K562 (cell line): ENCODE results near the gene KRTAP20-3. TPM values are rescaled to one million over a fixed set of nuclear protein-coding genes. Genes with fewer than 3 reads are reported as not detected.

ENCODE experiments used
- ATAC-seq: fragments of 200-7000 bp; cut with Tn5 transposase; 3 replicates; pipeline ENCODE4 v1.9.1; 2020; ENCODE audit warnings: moderate library complexity
- BruUV-seq: library from RNA; stranded (reverse); fragments of 400-500 nt; replicated peaks from 2 replicates; lab custom pipeline; 2021; lab: Mats Ljungman, UMichigan
- CTCF ChIA-PET: fragments of 300-600 bp; formaldehyde crosslinking; extraction: SDS; loops from one replicate; lab custom pipeline; 2021; ENCODE audit warnings: low intra/inter-chr PET ratio; lab: Yijun Ruan, JAX
- POLR2A ChIA-PET: fragments of 300-600, 350-650 bp; sonication (Branson Sonifier 250); formaldehyde crosslinking; extraction: SDS; loops from one replicate; lab custom pipeline; 2021; ENCODE audit warnings: antibody characterized with exemption, inconsistent platforms; lab: Yijun Ruan, JAX
- DNase-seq, 4 experiments: peaks; one replicate each; pipeline versions ENCODE4 v3.0.0 to v3.0.0-alpha.2; 2011 to 2018; ENCODE audit warnings: low spot score in 3 of 4, mixed read lengths in 3 of 4; ENCODE audit errors: extremely low read depth in 1 of 4
- FAIRE-seq: peaks from 2 replicates; lab custom pipeline; 2011; peaks lifted over from hg19 to GRCh38; lab: Jason Lieb, UNC
- H2AFZ ChIP-seq: 2 replicates; pipeline ENCODE4 v1.6.0; 2011; ENCODE audit warnings: low read depth, low read length, control low read depth, inconsistent platforms
- H3K27ac ChIP-seq: fragments of 200-600 bp; 3 replicates; pipeline ENCODE4 v1.8.0; 2011; ENCODE audit warnings: low read depth, mild to moderate bottlenecking, control low read depth, inconsistent platforms, low read length, moderate library complexity, mixed read lengths; ENCODE audit errors: extremely low read depth
- H3K27me3 ChIP-seq, 2 experiments: fragments of 300-600 bp in 1 of 2; 2 replicates in 1 of 2; 3 replicates in 1 of 2; pipeline versions ENCODE4 v1.6.0 to v1.8.0; 2011; ENCODE audit warnings: inconsistent platforms in 2 of 2, low read length in 2 of 2, mild to moderate bottlenecking in 1 of 2, mixed read lengths in 1 of 2, moderate library complexity in 1 of 2; ENCODE audit not compliant: control insufficient read depth in 2 of 2, insufficient read depth in 2 of 2
- H3K36me3 ChIP-seq: fragments of 300-600 bp; 3 replicates; pipeline ENCODE4 v1.8.0; 2011; ENCODE audit warnings: mild to moderate bottlenecking, low read length, inconsistent platforms; ENCODE audit not compliant: control insufficient read depth, insufficient read depth
- H3K4me1 ChIP-seq, 2 experiments: fragments of 200-600 bp in 1 of 2; replicated peaks in 1 of 2; 2 replicates in 1 of 2; 3 replicates in 1 of 2; pipeline versions ENCODE4 v1.5.1 to v1.8.0; 2011; ENCODE audit warnings: inconsistent platforms in 2 of 2, low read length in 2 of 2, mild to moderate bottlenecking in 1 of 2, mixed read lengths in 1 of 2, moderate library complexity in 1 of 2; ENCODE audit not compliant: control insufficient read depth in 2 of 2, insufficient read depth in 2 of 2
- H3K4me2 ChIP-seq: 2 replicates; pipeline ENCODE4 v1.6.1; 2011; ENCODE audit warnings: low read length, control low read depth, inconsistent platforms, mixed read lengths; ENCODE audit not compliant: insufficient read depth
- H3K4me3 ChIP-seq: fragments of 200-600 bp; sonication (generic), shearing (Covaris generic); 2 replicates; pipeline ENCODE4 v1.5.1; 2016; ENCODE audit warnings: control low read depth, inconsistent platforms
- H3K79me2 ChIP-seq: fragments of 200-600 bp; 3 replicates; pipeline ENCODE4 v1.8.0; 2011; ENCODE audit warnings: low read length, inconsistent platforms; ENCODE audit not compliant: control insufficient read depth, insufficient read depth
- H3K9ac ChIP-seq, 2 experiments: 2 replicates each; pipeline versions ENCODE4 v1.6.0 to v1.6.1; 2011; ENCODE audit warnings: low read depth in 2 of 2, low read length in 2 of 2, control low read depth in 1 of 2, inconsistent platforms in 1 of 2, mild to moderate bottlenecking in 1 of 2, mixed read lengths in 1 of 2; ENCODE audit not compliant: insufficient read depth in 1 of 2
- H3K9me1 ChIP-seq: one replicate; pipeline ENCODE4 v1.6.0; 2011; ENCODE audit warnings: inconsistent platforms, mild to moderate bottlenecking, low read length, moderate library complexity; ENCODE audit not compliant: control insufficient read depth, insufficient read depth
- H3K9me3 ChIP-seq: replicated peaks from 2 replicates; pipeline ENCODE4 v1.5.1; 2011; ENCODE audit warnings: low read depth, low read length, inconsistent platforms; ENCODE audit not compliant: control insufficient read depth, insufficient read depth
- H4K20me1 ChIP-seq: replicated peaks from 2 replicates; pipeline ENCODE4 v1.6.1; 2011; ENCODE audit warnings: low read length, inconsistent platforms, mixed read lengths; ENCODE audit not compliant: control insufficient read depth, insufficient read depth
- ARID3A ChIP-seq: IDR thresholded peaks from 2 replicates; pipeline ENCODE4 v1.6.1; 2012; ENCODE audit warnings: low read depth, low read length, improper control_type of control experiment, borderline replicate concordance
- CREB1 ChIP-seq, 2 experiments: sonication (generic) in 1 of 2; formaldehyde crosslinking in 1 of 2; IDR thresholded peaks; 2 replicates each; pipeline versions ENCODE4 v1.6.1 to v1.8.0; 2012 to 2022; ENCODE audit warnings: inconsistent platforms in 1 of 2, mild to moderate bottlenecking in 1 of 2, missing genetic modification reagents in 1 of 2, moderate library complexity in 1 of 2
- CSDE1 ChIP-seq, 2 experiments: fragments of 450-650 bp; IDR thresholded peaks; 2 replicates each; pipeline ENCODE4 v1.6.1; 2016; ENCODE audit warnings: mild to moderate bottlenecking in 1 of 2
- ETV6 ChIP-seq, 3 experiments: fragments of 150-350 bp in 1 of 3; sonication (generic) in 1 of 3; formaldehyde crosslinking in 1 of 3; IDR thresholded peaks; 2 replicates each; pipeline versions ENCODE4 v1.6.1 to v1.8.0; 2014 to 2022; ENCODE audit warnings: borderline replicate concordance in 2 of 3, low read depth in 2 of 3, antibody characterized with exemption in 1 of 3, low read length in 1 of 3, mild to moderate bottlenecking in 1 of 3, missing genetic modification reagents in 1 of 3
- FOXP1 ChIP-seq: sonication (generic); formaldehyde crosslinking; IDR thresholded peaks from 2 replicates; pipeline ENCODE4 v1.8.0; 2022; ENCODE audit warnings: mild to moderate bottlenecking, missing genetic modification reagents
- GATA2 ChIP-seq: sonication (generic); formaldehyde crosslinking; IDR thresholded peaks from 2 replicates; pipeline ENCODE4 v1.4.0; 2020; ENCODE audit warnings: mild to moderate bottlenecking, missing genetic modification reagents
- GATAD2A ChIP-seq: fragments of 450-650 bp; IDR thresholded peaks from 2 replicates; pipeline ENCODE4 v1.6.1; 2017
- MCM2 ChIP-seq: fragments of 450-650 bp; IDR thresholded peaks from 2 replicates; pipeline ENCODE4 v1.6.1; 2017; ENCODE audit warnings: low read depth, mild to moderate bottlenecking
- MED1 ChIP-seq: sonication (generic); formaldehyde crosslinking; IDR thresholded peaks from 2 replicates; pipeline ENCODE4 v1.8.1; 2023; ENCODE audit warnings: missing genetic modification reagents, borderline replicate concordance
- PHF20 ChIP-seq: fragments of 450-650 bp; IDR thresholded peaks from 2 replicates; pipeline ENCODE4 v1.6.1; 2018; ENCODE audit not compliant: partially characterized antibody
- SMARCB1 ChIP-seq: IDR thresholded peaks from 2 replicates; pipeline ENCODE4 v1.6.1; 2011; ENCODE audit warnings: improper control_type of control experiment, low read depth; ENCODE audit not compliant: insufficient read length
- TARDBP ChIP-seq: fragments of 450-650 bp; IDR thresholded peaks from 2 replicates; pipeline ENCODE4 v1.6.1; 2016
- TBL1XR1 ChIP-seq, 2 experiments: IDR thresholded peaks; 2 replicates each; pipeline ENCODE4 v1.6.1; 2012; ENCODE audit warnings: improper control_type of control experiment in 2 of 2, low read length in 2 of 2, mild to moderate bottlenecking in 1 of 2
- ZBED1 ChIP-seq: IDR thresholded peaks from 2 replicates; pipeline ENCODE4 v1.6.1; 2014
- ZFP30 ChIP-seq: fragments of 250-450 bp; sonication (Bioruptor Pico); IDR thresholded peaks from 2 replicates; pipeline ENCODE4 v1.8.0; 2022; ENCODE audit warnings: moderate library complexity, mild to moderate bottlenecking, inconsistent platforms, borderline replicate concordance
- ZNF175 ChIP-seq: fragments of 200-800 bp; sonication (Bioruptor generic); IDR thresholded peaks from 2 replicates; pipeline ENCODE4 v1.6.1; 2016; ENCODE audit warnings: low read depth, mild to moderate bottlenecking, missing genetic modification characterization, missing compliant biosample characterization
- ZNF764 ChIP-seq: fragments of 250-450 bp; sonication (Bioruptor Pico); IDR thresholded peaks from 2 replicates; pipeline ENCODE4 v1.4.0; 2020; ENCODE audit warnings: low read depth, mild to moderate bottlenecking, moderate library complexity
- WGBS: fragments of 100-300 bp; shearing (Covaris generic); methylation state at CpG from one replicate; pipeline ENCODE4 v1.1.6; 2016; ENCODE audit warnings: low coverage, mixed read lengths; ENCODE audit not compliant: insufficient coverage; ENCODE audit errors: missing lambda C conversion rate; 5-methylcytosine and 5-hydroxymethylcytosine counted together
- in situ Hi-C: fragments of 300-500 bp; cut with MboI; formaldehyde crosslinking; loops from 4 replicates; pipeline ENCODE4 v1.15.0; 2018; ENCODE audit warnings: inconsistent platforms, mixed read lengths
- intact Hi-C: fragments of 100-400 bp; cut with micrococcal nuclease; formaldehyde crosslinking; loops from 2 replicates; pipeline ENCODE4 v1.14.2; 2022
- polyA plus RNA-seq, 8 experiments: library from polyadenylated mRNA; depleted of rRNA in 4 of 8; stranded (reverse) in 5 of 8; unstranded in 3 of 8; fragments of >200 nt; fragmentation: Nextera tagmentation in 2 of 8; fragmentation: Illumina TruSeq in 1 of 8; extraction: Ambion mirVana in 2 of 8; extraction: Trizol in 1 of 8; gene quantifications; 2 replicates each; pipeline versions ENCODE4 v1.2.1 to v1.2.3, GENCODE V29; 2011 to 2014; ENCODE audit warnings: inconsistent platforms in 1 of 8, missing spikeins in 1 of 8
- total RNA-seq, 7 experiments: library from RNA; depleted of rRNA in 6 of 7; stranded (reverse); fragments of >200 nt in 6 of 7; fragmentation: Illumina TruSeq in 2 of 7; extraction: Trizol in 2 of 7; gene quantifications; 2 replicates each; pipeline versions ENCODE4 v1.2.1 to v1.2.3, GENCODE V29; 2011 to 2021; ENCODE audit warnings: low replicate concordance in 1 of 7
- TF ChIP-seq, protein P1 (sequence below): fragments of 450-650 bp; IDR thresholded peaks from 2 replicates; pipeline ENCODE4 v1.6.1; 2014; ENCODE audit warnings: low read depth, mild to moderate bottlenecking, moderate library complexity, borderline replicate concordance
- TF ChIP-seq, protein P2 (sequence below), 3 experiments: fragments of 200-800 bp in 1 of 3; sonication (Bioruptor generic) in 1 of 3; sonication (generic) in 1 of 3; formaldehyde crosslinking in 1 of 3; IDR thresholded peaks; 2 replicates each; pipeline versions ENCODE4 v1.6.1 to v1.8.0; 2016 to 2022; ENCODE audit warnings: mild to moderate bottlenecking in 2 of 3, missing compliant biosample characterization in 2 of 3, missing genetic modification characterization in 2 of 3, missing genetic modification reagents in 1 of 3

KRTAP20-3 gene
- total and polyA plus RNA-seq, 9 of the 15 experiments (the other 6 are each of a cell fraction or from before 2014, with no cell fraction given) = not detected

GRCh38 chr21:30676737-30677136 lies 34.1 kb downstream of the KRTAP20-3 start (continued):
- TF ChIP-seq CSDE1 (IDR thresholded peaks at IDR 0.05) = no peak
- TF ChIP-seq ETV6 (IDR thresholded peaks at IDR 0.05; ENCODE audit: borderline replicate concordance in 1 of 2, low read depth in 2 of 2, low read length in 1 of 2) = no peak
- no peak for TF ChIP-seq ETV6 (CRISPR knock-in tag; IDR thresholded peaks at IDR 0.05; ENCODE audit: borderline replicate concordance)
- TF ChIP-seq, protein P1, sequence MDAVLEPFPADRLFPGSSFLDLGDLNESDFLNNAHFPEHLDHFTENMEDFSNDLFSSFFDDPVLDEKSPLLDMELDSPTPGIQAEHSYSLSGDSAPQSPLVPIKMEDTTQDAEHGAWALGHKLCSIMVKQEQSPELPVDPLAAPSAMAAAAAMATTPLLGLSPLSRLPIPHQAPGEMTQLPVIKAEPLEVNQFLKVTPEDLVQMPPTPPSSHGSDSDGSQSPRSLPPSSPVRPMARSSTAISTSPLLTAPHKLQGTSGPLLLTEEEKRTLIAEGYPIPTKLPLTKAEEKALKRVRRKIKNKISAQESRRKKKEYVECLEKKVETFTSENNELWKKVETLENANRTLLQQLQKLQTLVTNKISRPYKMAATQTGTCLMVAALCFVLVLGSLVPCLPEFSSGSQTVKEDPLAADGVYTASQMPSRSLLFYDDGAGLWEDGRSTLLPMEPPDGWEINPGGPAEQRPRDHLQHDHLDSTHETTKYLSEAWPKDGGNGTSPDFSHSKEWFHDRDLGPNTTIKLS = no peak
- no peak for TF ChIP-seq SMARCB1
- no peak for TF ChIP-seq ZNF175 (CRISPR knock-in tag)
- TF ChIP-seq ZNF764 (CRISPR knock-in tag) = no peak
- TF ChIP-seq ZFP30 (CRISPR knock-in tag) = no peak
- no peak for TF ChIP-seq GATA2 (CRISPR knock-in tag)
- no peak for TF ChIP-seq PHF20
- TF ChIP-seq MCM2 = no peak

- POLR2A ChIA-PET = no interaction called here
- Histone ChIP-seq H3K4me2 (no peak overlapping the region), H2AFZ (no peak overlapping the region), H3K27ac (no peak overlapping the region), H3K4me3 (no peak overlapping the region), H3K4me1 (no peaks in the 10 kb centered on the region), H3K9me1 (no peaks in the 10 kb centered on the region), H3K27me3 (no peaks in the 10 kb centered on the region), H3K36me3 (no peaks in the 10 kb centered on the region), H3K79me2 (no peaks in the 10 kb centered on the region), H3K9ac (no peak overlapping the region), H3K9me3 (no peaks in the 10 kb centered on the region; the same call in 1 of the 2 replicates), H4K20me1 (no peaks in the 10 kb centered on the region)
- BruUV-seq = no TSS peak
- intact Hi-C loops (no loop called here), in situ Hi-C loops (no loop called here)
- CTCF ChIA-PET = no interaction called here
- WGBS = 0% methylated on average over 1 of the region's 1 CpG
- FAIRE-seq (no peak), DNase-seq (no peak), ATAC-seq (no peak)
- TF ChIP-seq, protein P2, sequence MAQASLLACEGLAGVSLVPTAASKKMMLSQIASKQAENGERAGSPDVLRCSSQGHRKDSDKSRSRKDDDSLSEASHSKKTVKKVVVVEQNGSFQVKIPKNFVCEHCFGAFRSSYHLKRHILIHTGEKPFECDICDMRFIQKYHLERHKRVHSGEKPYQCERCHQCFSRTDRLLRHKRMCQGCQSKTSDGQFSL (CRISPR knock-in tag; IDR thresholded peaks at IDR 0.05) = no peak
- TF ChIP-seq, protein P2 (tag; IDR thresholded peaks at IDR 0.05) = no peak
- TF ChIP-seq TARDBP (no peak), MED1 (CRISPR knock-in tag) (no peak), CREB1 (IDR thresholded peaks at IDR 0.05) (no peak), CREB1 (CRISPR knock-in tag; IDR thresholded peaks at IDR 0.05) (no peak), ZBED1 (no peak), TBL1XR1 (IDR thresholded peaks at IDR 0.05; ENCODE audit: low read length in 2 of 2) (no peak), ARID3A (no peak), FOXP1 (CRISPR knock-in tag) (no peak), GATAD2A (no peak)
Observed at GRCh38 chr21:30680586-30680985, 37.9 kb downstream of the KRTAP20-3 start.
